Spleen (tissue), 11 donors: ENCODE results near the gene BBX. TPM values are rescaled to one million over a fixed set of nuclear protein-coding genes. Genes with fewer than 3 reads are reported as not detected.

Source experiments
- DNase-seq: peaks from one replicate; pipeline ENCODE4 v3.0.0-alpha.2; 2020
- H3K27ac ChIP-seq, 8 donors: fragments of 200-600 bp; sonication (generic) in 7 of 8; 1 replicate in 4 of 8; 2 replicates in 4 of 8; pipeline versions ENCODE4 v1.5.0 to v1.8.0; 2016 to 2021; ENCODE audit warnings: inconsistent platforms in 4 of 8, mild to moderate bottlenecking in 4 of 8, moderate library complexity in 1 of 8
- H3K27me3 ChIP-seq, 7 donors: fragments of 200-600 bp; sonication (generic) in 6 of 7; replicated peaks in 1 of 7; 1 replicate in 4 of 7; 2 replicates in 3 of 7; pipeline versions ENCODE4 v1.5.0 to v1.8.0; 2016 to 2021; ENCODE audit warnings: inconsistent platforms in 3 of 7, mild to moderate bottlenecking in 1 of 7
- H3K36me3 ChIP-seq, 6 donors: fragments of 200-600 bp; sonication (generic) in 5 of 6; 1 replicate in 4 of 6; 2 replicates in 2 of 6; pipeline versions ENCODE4 v1.5.0 to v1.8.0; 2016 to 2021; ENCODE audit warnings: inconsistent platforms in 2 of 6
- H3K4me1 ChIP-seq, 6 donors: fragments of 200-600 bp; sonication (generic) in 5 of 6; 1 replicate in 3 of 6; 2 replicates in 3 of 6; pipeline versions ENCODE4 v1.5.0 to v1.8.0; 2016 to 2021; ENCODE audit warnings: inconsistent platforms in 3 of 6
- H3K4me3 ChIP-seq, 8 donors: fragments of 200-600 bp; sonication (generic) in 7 of 8; 1 replicate in 4 of 8; 2 replicates in 4 of 8; pipeline versions ENCODE4 v1.5.0 to v1.8.0; 2016 to 2021; ENCODE audit warnings: inconsistent platforms in 4 of 8, mild to moderate bottlenecking in 4 of 8, moderate library complexity in 2 of 8
- H3K9me3 ChIP-seq, 8 donors: fragments of 200-600 bp; sonication (generic) in 7 of 8; 1 replicate in 4 of 8; 2 replicates in 4 of 8; pipeline versions ENCODE4 v1.5.0 to v1.8.0; 2016 to 2021; ENCODE audit warnings: inconsistent platforms in 4 of 8
- CTCF ChIP-seq, 11 experiments: fragments of 200-600 bp in 7 of 11; fragments of 450-650 bp in 4 of 11; sonication (generic) in 4 of 11; IDR thresholded peaks in 8 of 11; conservative IDR thresholded peaks in 3 of 11; 1 replicate in 7 of 11; 2 replicates in 4 of 11; pipeline versions ENCODE4 v1.4.0 to v1.8.0; 2016 to 2021; ENCODE audit warnings: antibody characterized with exemption in 11 of 11, inconsistent platforms in 4 of 11, mild to moderate bottlenecking in 1 of 11
- POLR2A ChIP-seq, 3 donors: fragments of 450-650 bp; IDR thresholded peaks; one replicate each; pipeline ENCODE4 v1.5.1; 2017; ENCODE audit warnings: antibody characterized with exemption in 3 of 3, mild to moderate bottlenecking in 1 of 3
- POLR2AphosphoS5 ChIP-seq, 3 donors: sonication (generic); formaldehyde crosslinking; IDR thresholded peaks; one replicate each; pipeline ENCODE4 v1.5.1; 2017; ENCODE audit warnings: antibody characterized with exemption in 3 of 3
- WGBS, 5 donors: extraction: QIAGEN DNeasy Blood & Tissue Kit in 3 of 5; methylation state at CpG; one replicate each; pipeline versions ENCODE4 v1.1.5 to v1.1.7; 2013 to 2018; 5-methylcytosine and 5-hydroxymethylcytosine counted together
- intact Hi-C: fragments of 100-400 bp; cut with DNase I; formaldehyde crosslinking; loops from one replicate; pipeline ENCODE4 v1.15.0; 2023; ENCODE audit warnings: low total_unique reads
- polyA plus RNA-seq, 3 donors: library from polyadenylated mRNA; stranded (reverse); fragments of 200-250 nt; gene quantifications; one replicate each; pipeline ENCODE4 v1.2.1, GENCODE V29; 2013
- total RNA-seq, 7 donors: library from RNA; depleted of rRNA in 3 of 7; stranded (reverse); fragments of >200 nt in 3 of 7; fragmentation: NEBNext Ultra II Directional in 4 of 7; extraction: Animal tissue kit (Norgen Biotek cat#: 25700) in 4 of 7; gene quantifications; one replicate each; pipeline versions ENCODE4 v1.1.0 to v1.2.1, GENCODE V29; 2016 to 2021
- donor health status: healthy with polysubstance abuse.
- donor health status: DM: no; HTN: no; CAD: no; lungs with moderate emphysema.
- donor health status: DM: no; HTN: no; CAD: no.
- donor health status: Bipolar disorder and iron deficiency.
- donor health status: healthy.
- donor health status: DM: no; HTN: no; CAD: no.
- donor health status: DM: yes; HTN: yes; CAD: no.

BBX gene
- total and polyA plus RNA-seq, 10 donors: 5.1 to 98.5 (median 74.6) TPM

- intact Hi-C loops: no loop called here
- no peaks in the 10 kb centered on the region for H3K9me3 ChIP-seq
- no peak for TF ChIP-seq POLR2AphosphoS5 (IDR thresholded peaks at IDR 0.05)
- TF ChIP-seq POLR2A (IDR thresholded peaks at IDR 0.05): no peak
- TF ChIP-seq CTCF (IDR thresholded peaks at IDR 0.05 in 8 of 11, conservative IDR thresholded peaks at IDR 0.05 in 3 of 11): no peak
- H3K4me1 ChIP-seq: peaks cover 0 to 21% (median 4%) of the 10 kb centered on the region in 6 donors
- H3K36me3 ChIP-seq: peaks cover 0 to 12% (median 0%) of the 10 kb centered on the region in 6 donors
- H3K27ac ChIP-seq: no peak overlapping the region
- WGBS, 5 donors: 27 to 62% (median 44%) methylated on average over 1 of the region's 1 CpG
- H3K27me3 ChIP-seq: no peaks in the 10 kb centered on the region
- DNase-seq: no peak
- no peak overlapping the region for H3K4me3 ChIP-seq
Measured at GRCh38 chr3:107581230-107581629, 58.5 kb downstream of the BBX start.

DNA sequence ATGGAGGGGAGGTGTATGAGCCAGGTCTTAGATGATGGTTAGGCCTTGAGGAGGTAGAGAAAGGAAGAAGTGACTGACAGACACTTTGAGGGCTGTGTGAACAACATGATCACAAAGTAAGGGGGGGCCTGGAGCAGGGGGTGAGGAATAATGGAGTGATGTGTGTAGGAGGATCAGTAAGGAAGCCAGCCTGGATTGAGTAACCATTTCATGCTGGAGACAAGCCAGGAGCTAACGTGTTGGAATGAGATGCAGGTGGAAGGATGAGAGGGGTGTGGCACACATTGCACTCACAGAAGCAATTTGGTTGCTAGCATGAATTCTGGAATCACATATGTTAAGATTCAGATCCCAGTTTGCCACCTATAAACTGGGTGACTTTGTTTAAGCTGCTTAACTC lies 65.5 kb downstream of the BBX start:
- DNase-seq: no peak
- 42 to 80% (median 50%) methylated on average over 1 of the region's 1 CpG for WGBS, 5 donors

GRCh38 chr3:107589454-107589853 lies 66.7 kb downstream of the BBX start:
- peaks cover 0 to 7% (median 0%) of the 10 kb centered on the region in 6 donors for H3K36me3 ChIP-seq
- intact Hi-C loops: no loop called here
- no peak for TF ChIP-seq CTCF (IDR thresholded peaks at IDR 0.05 in 8 of 11, conservative IDR thresholded peaks at IDR 0.05 in 3 of 11)
- TF ChIP-seq POLR2AphosphoS5 (IDR thresholded peaks at IDR 0.05): no peak
- no peak for TF ChIP-seq POLR2A (IDR thresholded peaks at IDR 0.05)
- H3K4me3 ChIP-seq: no peak overlapping the region
- WGBS, 5 donors: 18 to 26% (median 22%) methylated on average over 1 of the region's 1 CpG
- H3K27me3 ChIP-seq: no peaks in the 10 kb centered on the region
- no peak for DNase-seq
- no peak overlapping the region for H3K27ac ChIP-seq
- no peaks in the 10 kb centered on the region for H3K9me3 ChIP-seq
- peaks cover 0 to 33% (median 5%) of the 10 kb centered on the region in 6 donors for H3K4me1 ChIP-seq

More for the DNA sequence above, 65.5 kb downstream of the BBX start:
- no peak overlapping the region for H3K4me3 ChIP-seq
- H3K36me3 ChIP-seq: peaks cover 0 to 7% (median 0%) of the 10 kb centered on the region in 6 donors
- TF ChIP-seq POLR2AphosphoS5 (IDR thresholded peaks at IDR 0.05) (no peak), POLR2A (IDR thresholded peaks at IDR 0.05) (no peak), CTCF (IDR thresholded peaks at IDR 0.05 in 8 of 11, conservative IDR thresholded peaks at IDR 0.05 in 3 of 11) (no peak)
- H3K27me3 ChIP-seq: no peaks in the 10 kb centered on the region
- H3K27ac ChIP-seq: no peak overlapping the region
- intact Hi-C loops: no loop called here
- peaks cover 0 to 24% (median 2%) of the 10 kb centered on the region in 6 donors for H3K4me1 ChIP-seq
- H3K9me3 ChIP-seq: no peaks in the 10 kb centered on the region

DNA sequence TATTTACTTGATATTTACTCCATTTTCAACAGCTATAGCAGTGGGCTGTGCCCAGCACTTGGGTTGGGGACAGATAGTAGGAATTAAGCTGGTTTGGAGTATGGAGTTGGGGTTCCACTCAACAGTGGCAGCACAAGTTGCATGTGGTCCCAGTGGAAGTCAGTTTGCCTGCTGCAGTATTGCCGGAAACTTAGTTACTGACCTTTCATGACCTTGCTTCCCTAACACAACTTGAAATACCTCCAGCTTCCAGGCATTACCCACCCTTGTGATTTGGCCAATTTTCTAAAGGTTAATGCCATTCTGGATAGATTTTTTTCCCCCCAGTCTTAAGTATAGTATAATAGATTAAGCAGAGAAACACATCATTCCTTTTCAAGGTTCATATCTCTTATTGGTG lies 68.0 kb downstream of the BBX start:
- intact Hi-C loops: no loop called here
- peaks cover 0 to 43% (median 5%) of the 10 kb centered on the region in 6 donors for H3K4me1 ChIP-seq
- TF ChIP-seq CTCF (IDR thresholded peaks at IDR 0.05 in 8 of 11, conservative IDR thresholded peaks at IDR 0.05 in 3 of 11): no peak
- TF ChIP-seq POLR2A (IDR thresholded peaks at IDR 0.05): no peak
- no peak for TF ChIP-seq POLR2AphosphoS5 (IDR thresholded peaks at IDR 0.05)
- H3K4me3 ChIP-seq: no peak overlapping the region
- DNase-seq: no peak
- WGBS, 5 donors: 61 to 86% (median 78%) methylated on average over 1 of the region's 1 CpG
- no peaks in the 10 kb centered on the region for H3K27me3 ChIP-seq
- no peaks in the 10 kb centered on the region for H3K9me3 ChIP-seq
- no peaks in the 10 kb centered on the region for H3K36me3 ChIP-seq
- peak overlapping the region in 1 of 8 donors; percentile 7 for H3K27ac ChIP-seq
